Fibroblast of villous mesenchyme (primary cell): Measurements from ENCODE around the gene CDC42BPB. TPM values are rescaled to one million over a fixed set of nuclear protein-coding genes. Genes with fewer than 3 reads are reported as not detected.

Experiments
- DNase-seq: peaks from one replicate; pipeline ENCODE4 v3.0.0-alpha.2; 2010; ENCODE audit warnings: low read depth
- H3K4me3 ChIP-seq: 2 replicates; pipeline ENCODE4 v1.5.1; 2011; ENCODE audit warnings: low read depth, mild to moderate bottlenecking, low read length
- CTCF ChIP-seq: IDR thresholded peaks from 2 replicates; pipeline ENCODE4 v1.5.1; 2012; ENCODE audit warnings: low read depth, mild to moderate bottlenecking, low read length; ENCODE audit not compliant: insufficient read depth
- total RNA-seq: library from RNA; depleted of rRNA; stranded (reverse); fragments of >200 nt; gene quantifications from 2 replicates; pipeline ENCODE4 v1.2.3, GENCODE V29; 2012

The CDC42BPB gene
- total RNA-seq, 1 donor: 122 TPM

GRCh38 chr14:103086771-103087342 is 29.5 kb upstream of the CDC42BPB start:
- DNase-seq: no peak
- no peak overlapping the region for H3K4me3 ChIP-seq
- TF ChIP-seq CTCF: no peak

- no peak overlapping the region for H3K4me3 ChIP-seq
- TF ChIP-seq CTCF: peak; percentile 28
- DNase-seq: no peak
Observed at GRCh38 chr14:103085106-103086091, 28.1 kb upstream of the CDC42BPB start.

GRCh38 chr14:103084021-103084919 is 26.9 kb upstream of the CDC42BPB start, which contains the start of gene LBHD2:
Gene LBHD2, plus strand, starts transcription at chr14:103084210. Its CDS starts 1,803 bp downstream, at chr14:103086013.
- peak within 1 kb of the TSS; percentile 34 for H3K4me3 ChIP-seq
- no peak for TF ChIP-seq CTCF
- DNase-seq: peak; percentile 25

- TF ChIP-seq CTCF: no peak
- no peak overlapping the region for H3K4me3 ChIP-seq
- DNase-seq: no peak
Observed at GRCh38 chr14:103081951-103082350, 24.6 kb upstream of the CDC42BPB start.

GRCh38 chr14:103078860-103079587 is 21.7 kb upstream of the CDC42BPB start:
- no peak for DNase-seq
- no peak for TF ChIP-seq CTCF
- H3K4me3 ChIP-seq: no peak overlapping the region

- peak; percentile 84 for DNase-seq
Observed at GRCh38 chr14:103078420-103078749, 21.0 kb upstream of the CDC42BPB start.

More at GRCh38 chr14:103078420-103078749, 21.0 kb upstream of the CDC42BPB start:
- TF ChIP-seq CTCF: peak; percentile 84
- H3K4me3 ChIP-seq: no peak overlapping the region
